Medulla oblongata (tissue), 1 donor: ENCODE data around the gene XKRX.

Source experiments
- DNase-seq: peaks from one replicate; pipeline ENCODE4 v3.0.0-alpha.2; 2015; ENCODE audit errors: extremely low spot score

Gene XKRX

GRCh38 chrX:100895365-100896075, 33.2 kb downstream of the XKRX start:
- peak; percentile 2 for DNase-seq

- no peak for DNase-seq
These were observed 45.1 kb downstream of the XKRX start for GRCh38 chrX:100883654-100884053.

GRCh38 chrX:100880368-100880767, 48.3 kb downstream of the XKRX start:
- no peak for DNase-seq

GRCh38 chrX:100874325-100874724, 54.4 kb downstream of the XKRX start, which contains the start of gene NOX1:
TSS of gene NOX1 (minus strand) at chrX:100874359. CDS start at chrX:100874139, 220 bp downstream.
- no peak for DNase-seq

- DNase-seq = no peak
These were observed 56.8 kb downstream of the XKRX start for GRCh38 chrX:100871594-100872560.

- no peak for DNase-seq
These were observed 58.2 kb downstream of the XKRX start for GRCh38 chrX:100870527-100870926.

GRCh38 chrX:100868273-100868672, 60.4 kb downstream of the XKRX start:
- no peak for DNase-seq

GRCh38 chrX:100864657-100865391, 63.9 kb downstream of the XKRX start:
- DNase-seq = peak; percentile 3
